HG02885 (cell line): Measurements from ENCODE around the gene POLR1G.

ENCODE experiments used
- ATAC-seq: cut with Tn5 transposase; IDR thresholded peaks from one replicate; pipeline ENCODE4 v1.9.1; 2021; ENCODE audit warnings: mild to moderate bottlenecking; ENCODE audit not compliant: unreplicated experiment, poor library complexity

POLR1G gene

GRCh38 chr19:45443462-45444317 lies 37.2 kb downstream of the POLR1G start:
- no peak for ATAC-seq

GRCh38 chr19:45444318-45445041 lies 38.0 kb downstream of the POLR1G start:
- peak; percentile 64 for ATAC-seq

DNA sequence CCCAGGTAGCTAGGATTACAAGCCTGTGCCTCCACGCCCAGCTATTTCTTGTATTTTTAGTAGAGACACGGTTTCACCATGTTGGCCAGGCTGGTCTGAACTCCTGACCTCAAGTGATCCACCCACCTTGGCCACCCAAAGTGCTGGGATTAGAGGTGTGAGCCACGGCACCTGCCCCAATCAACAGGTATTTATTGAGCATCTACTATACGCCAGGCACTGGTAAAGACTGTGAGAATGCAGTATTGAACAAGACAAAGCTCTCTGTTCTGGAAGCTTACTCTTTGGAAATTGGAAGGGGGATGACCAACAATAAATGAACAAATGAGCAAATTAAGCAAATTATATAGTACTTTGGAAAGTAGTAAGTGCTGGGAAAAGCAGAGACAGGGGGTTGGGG lies 38.7 kb downstream of the POLR1G start:
- no peak for ATAC-seq

DNA sequence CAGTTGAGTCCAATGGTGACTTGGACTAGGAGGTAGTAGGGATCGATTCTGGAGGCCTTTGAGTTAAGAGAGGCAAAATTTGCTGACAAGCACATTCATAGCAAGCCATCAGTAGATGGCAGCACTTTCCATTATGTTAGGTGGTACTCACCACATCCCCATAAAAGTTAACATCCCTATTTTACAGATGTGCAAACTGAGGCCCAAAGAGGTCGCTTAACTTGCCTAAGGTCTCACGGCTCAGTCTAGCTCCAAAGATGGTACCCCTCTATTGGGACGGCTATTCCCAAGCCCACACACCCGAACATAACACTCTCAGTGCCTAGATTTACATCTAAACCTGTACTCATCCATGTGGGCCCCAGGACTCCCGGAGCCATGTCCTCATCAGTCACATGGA lies 39.9 kb downstream of the POLR1G start:
- no peak for ATAC-seq

DNA sequence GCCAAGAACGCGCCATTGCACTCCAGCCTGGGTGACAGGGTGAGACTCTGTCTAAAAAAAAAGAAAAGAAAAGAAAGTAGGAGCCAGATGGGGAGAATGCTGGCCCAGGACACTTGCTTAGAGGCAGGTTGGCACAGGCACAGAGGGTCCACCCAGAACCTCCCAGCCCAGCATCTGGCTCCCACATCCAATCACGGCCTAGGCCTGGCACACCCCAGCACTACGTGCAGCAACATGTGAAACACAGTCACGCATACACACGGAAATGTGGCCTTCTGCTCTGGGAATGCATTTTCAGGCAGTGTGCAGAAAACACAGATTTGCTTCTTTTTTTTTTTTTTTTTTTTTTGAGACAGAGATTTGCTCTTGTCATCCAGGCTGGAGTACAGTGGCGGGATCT lies 40.5 kb downstream of the POLR1G start:
- ATAC-seq: no peak

GRCh38 chr19:45448425-45448756 lies 41.9 kb downstream of the POLR1G start:
- no peak for ATAC-seq

DNA sequence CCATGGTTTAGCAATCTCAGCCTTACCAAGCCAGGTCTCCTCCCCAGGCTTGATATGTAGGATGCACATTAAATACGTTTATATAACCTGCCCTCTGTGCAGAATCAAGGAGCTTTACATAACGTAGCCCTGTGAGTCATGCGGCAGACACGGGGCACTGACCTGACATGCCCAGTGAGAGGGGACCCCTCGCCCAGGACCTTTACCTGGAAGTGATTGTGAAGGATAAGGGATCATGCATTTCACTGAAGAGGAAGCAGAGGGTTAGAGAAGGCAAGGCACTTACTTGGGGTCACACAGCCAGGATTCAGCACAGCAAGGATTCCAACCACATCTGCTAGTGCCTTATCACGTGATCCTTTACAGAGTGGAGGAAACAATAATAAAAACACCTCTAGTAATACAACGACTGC lies 42.4 kb downstream of the POLR1G start:
- ATAC-seq: no peak

DNA sequence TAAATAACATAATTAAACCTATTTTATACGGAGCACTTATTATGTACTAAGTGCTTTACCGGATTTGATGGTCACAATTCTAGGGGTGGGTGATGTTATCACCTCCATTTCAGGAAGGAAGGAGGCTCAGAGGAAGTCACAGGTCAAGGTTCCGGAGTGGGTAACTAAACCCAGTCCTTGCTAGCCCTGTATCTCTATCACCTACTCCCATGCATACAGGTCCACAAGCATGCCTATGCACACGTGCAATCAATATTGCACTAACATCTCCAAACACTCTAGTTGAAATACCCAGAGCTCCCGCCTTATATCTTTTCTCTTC lies 43.5 kb downstream of the POLR1G start:
- peak; percentile 9 for ATAC-seq

GRCh38 chr19:45451131-45451849 lies 44.8 kb downstream of the POLR1G start:
- ATAC-seq: peak; percentile 14

- ATAC-seq: no peak
These were observed 45.5 kb downstream of the POLR1G start for GRCh38 chr19:45451850-45452387.

DNA sequence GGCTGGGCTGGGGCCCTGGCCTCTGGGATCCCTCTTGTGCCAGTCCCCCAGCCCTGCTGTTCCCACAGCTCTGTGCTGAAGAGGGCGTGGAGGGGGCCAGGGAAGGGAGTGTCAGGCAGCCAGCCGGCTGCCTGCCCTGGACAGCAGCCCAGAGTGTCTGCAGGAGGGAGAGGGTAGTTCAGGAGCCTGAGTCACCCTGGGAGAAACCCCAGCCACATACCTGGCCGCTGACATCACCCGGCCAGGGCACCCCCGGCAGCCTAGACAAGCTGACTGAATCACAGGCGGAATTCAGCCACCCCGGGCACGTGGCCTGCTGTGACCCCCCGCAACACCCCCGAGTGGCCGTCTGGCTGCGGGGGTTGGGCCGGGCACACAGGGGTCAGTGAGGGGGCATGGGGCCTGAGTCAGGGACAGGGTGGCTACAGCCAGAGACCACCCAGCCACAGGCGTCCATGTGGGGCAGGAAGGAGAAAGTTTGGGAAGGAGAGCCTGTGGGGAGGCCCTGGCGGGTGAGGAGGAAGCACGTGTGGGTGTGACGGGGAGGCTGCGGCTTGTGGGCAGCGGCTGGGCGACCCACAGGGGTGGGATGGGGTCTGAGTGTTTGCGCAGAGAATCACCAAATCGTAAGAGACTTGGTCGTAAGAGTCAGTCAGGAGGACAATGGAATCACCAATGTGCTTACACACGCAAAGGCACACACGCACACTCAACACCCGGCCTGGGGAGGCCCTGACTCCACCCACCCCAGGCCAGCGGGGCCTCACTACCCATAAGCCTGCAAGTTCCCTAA lies 49.5 kb downstream of the POLR1G start:
- no peak for ATAC-seq

- no peak for ATAC-seq
These were observed 50.0 kb downstream of the POLR1G start for GRCh38 chr19:45456500-45456815.

DNA sequence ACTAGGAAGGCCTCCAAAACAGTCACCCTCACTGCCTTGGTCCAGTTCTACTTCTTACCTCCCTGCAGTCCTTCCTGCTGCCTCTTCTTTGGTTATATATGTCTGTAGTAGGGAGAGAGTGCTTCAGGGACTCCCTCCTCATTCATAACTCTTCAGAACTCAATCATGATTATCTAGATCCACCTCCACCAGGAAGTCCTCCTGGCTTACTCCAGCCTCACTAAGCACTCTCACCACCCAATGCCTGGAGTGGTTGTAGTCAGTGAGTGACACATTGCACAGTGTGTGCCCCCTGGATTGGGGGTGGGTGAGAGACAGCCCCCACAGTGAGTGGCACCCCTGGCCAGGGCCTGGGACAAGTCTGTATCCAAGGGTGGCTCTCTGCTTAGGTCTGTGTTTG lies 51.3 kb downstream of the POLR1G start:
- ATAC-seq: no peak
